IMR-90 (cell line): ENCODE results near the gene PRKACA. TPM values are rescaled to one million over a fixed set of nuclear protein-coding genes. Genes with fewer than 3 reads are reported as not detected.

Source experiments
- ATAC-seq: fragments of 200-7000 bp; cut with Tn5 transposase; 2 replicates; pipeline ENCODE4 v1.9.1; 2020; ENCODE audit warnings: low read depth, mild to moderate bottlenecking, moderate library complexity
- BruUV-seq: library from RNA; stranded (reverse); fragments of 400-500 nt; replicated peaks from 2 replicates; lab custom pipeline; 2021; lab: Mats Ljungman, UMichigan
- CTCF ChIA-PET: fragments of 300-600 bp; formaldehyde crosslinking; extraction: SDS; loops from one replicate; lab custom pipeline; 2021; ENCODE audit warnings: antibody characterized with exemption; lab: Yijun Ruan, JAX
- POLR2A ChIA-PET: fragments of 300-600 bp; sonication (Branson Sonifier 250); formaldehyde crosslinking; loops from one replicate; lab custom pipeline; 2022; ENCODE audit warnings: antibody characterized with exemption; ENCODE audit not compliant: unreplicated experiment; lab: Charles Lee
- DNase-seq: peaks from one replicate; pipeline ENCODE4 v3.0.0; 2013
- H2AFZ ChIP-seq: replicated peaks from 2 replicates; pipeline ENCODE3; 2013; ENCODE audit warnings: low read length, mild to moderate bottlenecking; ENCODE audit not compliant: poor library complexity
- H2AK5ac ChIP-seq: 2 replicates; pipeline ENCODE4 v1.6.1; 2013; ENCODE audit warnings: low read depth, low read length, inconsistent platforms
- H2AK9ac ChIP-seq: replicated peaks from 2 replicates; pipeline ENCODE3; 2013; ENCODE audit warnings: mild to moderate bottlenecking, low read depth, low read length, moderate library complexity; ENCODE audit not compliant: poor library complexity
- H2BK120ac ChIP-seq: 2 replicates; pipeline ENCODE4 v1.6.1; 2013; ENCODE audit warnings: low read depth, low read length, inconsistent platforms
- H2BK15ac ChIP-seq: 3 replicates; pipeline ENCODE4 v1.6.1; 2013; ENCODE audit warnings: low read depth, low read length, inconsistent platforms
- H2BK20ac ChIP-seq: 2 replicates; pipeline ENCODE4 v1.6.1; 2013; ENCODE audit warnings: low read depth, mild to moderate bottlenecking, inconsistent platforms, low read length, moderate library complexity
- H2BK5ac ChIP-seq: 2 replicates; pipeline ENCODE4 v1.6.1; 2013; ENCODE audit warnings: mild to moderate bottlenecking, low read depth, low read length, inconsistent platforms; ENCODE audit not compliant: poor library complexity, severe bottlenecking
- H3K14ac ChIP-seq: replicated peaks from 2 replicates; pipeline ENCODE4 v1.6.1; 2013; ENCODE audit warnings: low read depth, low read length, inconsistent platforms
- H3K18ac ChIP-seq: 2 replicates; pipeline ENCODE4 v1.6.1; 2013; ENCODE audit warnings: low read depth, low read length, control low read depth
- H3K23ac ChIP-seq: 2 replicates; pipeline ENCODE4 v1.6.1; 2013; ENCODE audit warnings: low read depth, low read length, inconsistent platforms
- H3K27ac ChIP-seq: 2 replicates; pipeline ENCODE4 v1.5.1; 2013; ENCODE audit warnings: mild to moderate bottlenecking, control low read depth, low read length; ENCODE audit not compliant: insufficient read depth
- H3K27me3 ChIP-seq: 2 replicates; pipeline ENCODE4 v1.6.1; 2013; ENCODE audit warnings: low read length; ENCODE audit not compliant: control insufficient read depth, insufficient read depth
- H3K36me3 ChIP-seq: 2 replicates; pipeline ENCODE4 v1.6.1; 2013; ENCODE audit warnings: low read length, mixed read lengths; ENCODE audit not compliant: control insufficient read depth, insufficient read depth
- H3K4ac ChIP-seq: 2 replicates; pipeline ENCODE4 v1.6.1; 2013; ENCODE audit warnings: low read depth, low read length, inconsistent platforms
- H3K4me1 ChIP-seq: 2 replicates; pipeline ENCODE4 v1.6.1; 2013; ENCODE audit warnings: low read length, mixed read lengths; ENCODE audit not compliant: control insufficient read depth, insufficient read depth
- H3K4me2 ChIP-seq: 2 replicates; pipeline ENCODE4 v1.6.1; 2013; ENCODE audit warnings: low read depth, mild to moderate bottlenecking, control low read depth, low read length, moderate library complexity
- H3K4me3 ChIP-seq: 2 replicates; pipeline ENCODE4 v1.5.1; 2013; ENCODE audit warnings: low read depth, mild to moderate bottlenecking, control low read depth, low read length, moderate library complexity; ENCODE audit not compliant: insufficient read depth
- H3K56ac ChIP-seq: 2 replicates; pipeline ENCODE4 v1.6.1; 2013; ENCODE audit warnings: low read length, inconsistent platforms; ENCODE audit not compliant: insufficient read depth; ENCODE audit errors: extremely low read depth
- H3K79me1 ChIP-seq, 2 experiments: 2 replicates each; pipeline ENCODE4 v1.6.1; 2013; ENCODE audit warnings: low read length in 2 of 2, inconsistent platforms in 1 of 2, low read depth in 1 of 2
- H3K9ac ChIP-seq: 2 replicates; pipeline ENCODE4 v1.6.1; 2013; ENCODE audit warnings: low read depth, low read length, control low read depth
- H3K9me1 ChIP-seq: 2 replicates; pipeline ENCODE4 v1.6.1; 2013; ENCODE audit warnings: low read length, inconsistent platforms; ENCODE audit not compliant: insufficient read depth
- H3K9me3 ChIP-seq: 2 replicates; pipeline ENCODE4 v1.6.1; 2013; ENCODE audit warnings: low read length; ENCODE audit not compliant: control insufficient read depth, insufficient read depth
- H4K20me1 ChIP-seq: 2 replicates; pipeline ENCODE4 v1.6.1; 2013; ENCODE audit warnings: low read length, inconsistent platforms; ENCODE audit not compliant: insufficient read depth
- H4K5ac ChIP-seq: 2 replicates; pipeline ENCODE4 v1.6.1; 2013; ENCODE audit warnings: mild to moderate bottlenecking, low read depth, low read length, control low read depth
- H4K8ac ChIP-seq, 2 experiments: 2 replicates each; pipeline ENCODE4 v1.6.1; 2013; ENCODE audit warnings: low read depth in 2 of 2, low read length in 2 of 2, control low read depth in 1 of 2, inconsistent platforms in 1 of 2
- H4K91ac ChIP-seq: 2 replicates; pipeline ENCODE4 v1.6.1; 2013; ENCODE audit warnings: low read depth, low read length, inconsistent platforms; ENCODE audit not compliant: insufficient read depth
- CEBPB ChIP-seq: IDR thresholded peaks from 2 replicates; pipeline ENCODE4 v1.6.1; 2012; ENCODE audit warnings: low read depth, low read length, improper control_type of control experiment
- CHD1 ChIP-seq: IDR thresholded peaks from 2 replicates; pipeline ENCODE4 v1.6.1; 2012; ENCODE audit warnings: low read depth, low read length, improper control_type of control experiment
- FOS ChIP-seq: fragments of 150-350 bp; IDR thresholded peaks from 2 replicates; pipeline ENCODE4 v1.6.1; 2016; ENCODE audit warnings: low read depth, low read length
- MAFK ChIP-seq: IDR thresholded peaks from 2 replicates; pipeline ENCODE4 v1.6.1; 2012; ENCODE audit warnings: low read depth, low read length, improper control_type of control experiment
- MXI1 ChIP-seq: IDR thresholded peaks from 2 replicates; pipeline ENCODE4 v1.6.1; 2012; ENCODE audit warnings: low read depth, mild to moderate bottlenecking, low read length, moderate library complexity, borderline replicate concordance
- POLR2A ChIP-seq: IDR thresholded peaks from 2 replicates; pipeline ENCODE4 v1.6.1; 2012; ENCODE audit warnings: mild to moderate bottlenecking, low read depth, low read length
- RAD21 ChIP-seq: IDR thresholded peaks from 2 replicates; pipeline ENCODE4 v1.6.1; 2012; ENCODE audit warnings: low read length, improper control_type of control experiment
- RCOR1 ChIP-seq: IDR thresholded peaks from 2 replicates; pipeline ENCODE4 v1.6.1; 2012; ENCODE audit warnings: mild to moderate bottlenecking, low read length, improper control_type of control experiment; ENCODE audit not compliant: insufficient replicate concordance
- RFX5 ChIP-seq: IDR thresholded peaks from 2 replicates; pipeline ENCODE4 v1.8.0; 2012; ENCODE audit warnings: low read depth, mild to moderate bottlenecking, low read length, moderate library complexity
- SMC3 ChIP-seq: fragments of 150-350 bp; IDR thresholded peaks from 2 replicates; pipeline ENCODE4 v1.6.1; 2016; ENCODE audit warnings: low read depth, mild to moderate bottlenecking, antibody characterized with exemption, low read length, moderate library complexity
- WGBS, 2 experiments: methylation state at CpG; one replicate each; pipeline versions ENCODE4 v1.1.5 to v1.1.7; 2013; ENCODE audit warnings: missing lambda C conversion rate in 2 of 2; ENCODE audit not compliant: insufficient read length in 1 of 2; ENCODE audit errors: extremely low coverage in 2 of 2; 5-methylcytosine and 5-hydroxymethylcytosine counted together
- dilution Hi-C: fragments of 300-500 bp; cut with HindIII; formaldehyde crosslinking; loops from one replicate; pipeline ENCODE4 v1.14.3; 2018; ENCODE audit warnings: low sequenced_read_pairs; ENCODE audit not compliant: unreplicated experiment
- in situ Hi-C: fragments of 300-500 bp; cut with MboI; formaldehyde crosslinking; loops from 3 replicates; pipeline ENCODE4 v1.14.3; 2019; ENCODE audit warnings: low sequenced_read_pairs, inconsistent platforms, mixed read lengths
- intact Hi-C: fragments of 100-400 bp; cut with micrococcal nuclease; formaldehyde crosslinking; loops from 2 replicates; pipeline ENCODE4 v1.10.0; 2022
- polyA plus RNA-seq, 3 experiments: library from polyadenylated mRNA; depleted of rRNA; stranded (reverse); fragments of >200 nt; gene quantifications; 2 replicates each; pipeline ENCODE4 v1.2.3, GENCODE V29; 2012; ENCODE audit warnings: low replicate concordance in 1 of 3
- total RNA-seq: library from RNA; depleted of rRNA; stranded (reverse); fragments of >200 nt; gene quantifications from 2 replicates; pipeline ENCODE4 v1.2.3, GENCODE V29; 2012
- TF ChIP-seq, protein P1 (sequence below): fragments of 150-350 bp; IDR thresholded peaks from 2 replicates; pipeline ENCODE4 v1.6.1; 2017; ENCODE audit warnings: mild to moderate bottlenecking, antibody characterized with exemption, low read length, low read depth
- TF ChIP-seq, protein P2 (sequence below): fragments of 150-350 bp; IDR thresholded peaks from 2 replicates; pipeline ENCODE4 v1.6.1; 2016; ENCODE audit warnings: low read depth, mild to moderate bottlenecking, low read length, moderate library complexity, borderline replicate concordance
- TF ChIP-seq, protein P3 (sequence below): conservative IDR thresholded peaks from 2 replicates; pipeline ENCODE4 v1.5.1; 2012; ENCODE audit warnings: mild to moderate bottlenecking, low read depth, low read length, improper control_type of control experiment

The PRKACA gene
- total and polyA plus RNA-seq, 2 of the 4 experiments (the other 2 are of a cell fraction) = 18.1 to 94.5 TPM

DNA sequence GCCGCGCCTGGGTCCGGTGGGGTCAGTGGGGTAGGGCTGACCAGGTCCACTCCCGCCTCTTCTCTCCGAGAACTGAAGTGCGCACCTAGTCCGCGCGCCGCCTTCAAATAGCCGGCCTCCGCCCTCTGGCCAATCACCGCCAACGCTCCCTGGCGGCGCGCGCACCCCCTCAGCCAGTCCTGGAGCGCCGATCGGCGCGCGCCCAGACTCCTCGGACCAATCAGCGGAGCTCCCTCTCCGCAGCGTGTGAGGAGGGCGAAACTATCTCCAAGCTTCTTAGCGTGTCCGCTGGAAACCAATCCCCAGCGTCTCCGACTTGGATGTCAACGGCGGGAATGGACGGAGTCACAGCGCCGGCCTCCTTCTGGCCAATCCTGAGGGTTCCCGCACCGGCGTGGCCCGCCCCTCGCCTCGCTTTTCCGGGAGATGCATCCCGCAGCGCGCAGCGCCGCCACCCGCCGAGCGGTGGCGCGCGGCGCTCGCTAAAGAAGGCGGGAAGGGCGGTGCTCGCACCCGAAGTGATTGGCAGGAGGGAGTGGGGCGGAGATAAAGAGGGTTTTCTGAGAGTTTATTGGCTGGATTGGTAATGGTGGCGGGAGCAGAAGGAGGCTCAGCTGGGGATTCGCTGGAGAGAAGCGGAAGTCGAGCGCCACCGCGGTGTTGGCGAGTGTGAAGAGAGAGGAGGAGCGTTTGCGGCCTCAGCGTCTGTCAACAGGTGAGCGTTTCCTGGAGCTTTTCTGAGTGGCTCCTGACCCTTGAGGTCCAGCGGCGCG is 19.1 kb upstream of the PRKACA start, which contains the start of gene ASF1B:
Gene ASF1B, minus strand, starts transcription at position 81 of the 773 bp plus-strand sequence. CDS start 133 bp downstream, outside the sequence.
- H3K18ac ChIP-seq = no peak within 1 kb of the TSS
- no peak within 1 kb of the TSS; the same call in 1 of the 2 replicates for H3K14ac ChIP-seq
- peak within 1 kb of the TSS; percentile 53 for H3K27ac ChIP-seq
- no peaks in the 10 kb centered on the region for H3K9me1 ChIP-seq
- intact Hi-C loops = loop anchor here (2.0 to 5.0 kb wide), 3 partner anchors 46 to 341 kb away; partner anchors contain the start of genes PTGER1 and SAMD1
- peaks cover 6% of the 10 kb centered on the region for H3K4me1 ChIP-seq
- H4K20me1 ChIP-seq = peaks cover 9% of the 10 kb centered on the region; the same call in 1 of the 2 replicates
- H2BK20ac ChIP-seq = no peak within 1 kb of the TSS
- H3K4me2 ChIP-seq = peak within 1 kb of the TSS; percentile 79
- H3K79me1 ChIP-seq = peaks cover 15 to 44% of the 10 kb centered on the region in 2 experiments
- H2BK120ac ChIP-seq = 0 out of 2 replicates have a peak within 1 kb of the TSS, but pooled peaks have one; percentile 38
- no peak within 1 kb of the TSS for H2BK15ac ChIP-seq
- ChIA-PET CTCF (interaction anchor here (0.6 to 1.7 kb wide), 19 partner anchors 11 to 283 kb away, joined by 3 to 8 read pairs (median 4); no protein-coding TSS in a partner anchor), POLR2A (interaction anchor here (0.5 kb wide), 1 partner anchor 37 kb away, joined by 3 read pairs; no protein-coding TSS in a partner anchor)
- H3K56ac ChIP-seq = peak within 1 kb of the TSS; percentile 67
- peak within 1 kb of the TSS; percentile 66 for H3K4me3 ChIP-seq
- no peak within 1 kb of the TSS for H4K5ac ChIP-seq
- peak; percentile 100 for DNase-seq
- H3K23ac ChIP-seq = peak within 1 kb of the TSS; percentile 53; the same call in 1 of the 2 replicates
- H3K9me3 ChIP-seq = no peaks in the 10 kb centered on the region
- BruUV-seq = no TSS peak
- H3K27me3 ChIP-seq = no peaks in the 10 kb centered on the region
- peak within 1 kb of the TSS; percentile 98 for H2AK9ac ChIP-seq
- in situ Hi-C loops = no loop called here
- peak within 1 kb of the TSS in 1 of 2 experiments; percentile 80; a peak in 2 of 4 replicates for H4K8ac ChIP-seq
- H2AFZ ChIP-seq = peak within 1 kb of the TSS; percentile 100
- no peaks in the 10 kb centered on the region for H3K36me3 ChIP-seq
- 1% methylated on average over 43 of the region's 78 CpGs; no CpG with 5 or more reads in 1 of the 2 experiments for WGBS, 2 experiments
- peak within 1 kb of the TSS; percentile 47 for H2BK5ac ChIP-seq
- peak; percentile 91 for ATAC-seq
- peak within 1 kb of the TSS; percentile 45 for H3K9ac ChIP-seq
- peak within 1 kb of the TSS; percentile 82; the same call in 1 of the 2 replicates for H2AK5ac ChIP-seq
- H4K91ac ChIP-seq = peak within 1 kb of the TSS; percentile 49; the same call in 1 of the 2 replicates
- dilution Hi-C loops = no loop called here
- peak within 1 kb of the TSS; percentile 78; the same call in 1 of the 2 replicates for H3K4ac ChIP-seq
- TF ChIP-seq RAD21 = peak; percentile 87
- TF ChIP-seq POLR2A = peak; percentile 80
- peak; percentile 61; the same call in 1 of the 2 replicates for TF ChIP-seq FOS
- TF ChIP-seq, protein P1, sequence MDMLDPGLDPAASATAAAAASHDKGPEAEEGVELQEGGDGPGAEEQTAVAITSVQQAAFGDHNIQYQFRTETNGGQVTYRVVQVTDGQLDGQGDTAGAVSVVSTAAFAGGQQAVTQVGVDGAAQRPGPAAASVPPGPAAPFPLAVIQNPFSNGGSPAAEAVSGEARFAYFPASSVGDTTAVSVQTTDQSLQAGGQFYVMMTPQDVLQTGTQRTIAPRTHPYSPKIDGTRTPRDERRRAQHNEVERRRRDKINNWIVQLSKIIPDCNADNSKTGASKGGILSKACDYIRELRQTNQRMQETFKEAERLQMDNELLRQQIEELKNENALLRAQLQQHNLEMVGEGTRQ = peak; percentile 40; the same call in 1 of the 2 replicates
- TF ChIP-seq CHD1 = no peak; the same call in 1 of the 2 replicates
- no peak for TF ChIP-seq MAFK
- peak; percentile 70 for TF ChIP-seq SMC3
- TF ChIP-seq, protein P2, sequence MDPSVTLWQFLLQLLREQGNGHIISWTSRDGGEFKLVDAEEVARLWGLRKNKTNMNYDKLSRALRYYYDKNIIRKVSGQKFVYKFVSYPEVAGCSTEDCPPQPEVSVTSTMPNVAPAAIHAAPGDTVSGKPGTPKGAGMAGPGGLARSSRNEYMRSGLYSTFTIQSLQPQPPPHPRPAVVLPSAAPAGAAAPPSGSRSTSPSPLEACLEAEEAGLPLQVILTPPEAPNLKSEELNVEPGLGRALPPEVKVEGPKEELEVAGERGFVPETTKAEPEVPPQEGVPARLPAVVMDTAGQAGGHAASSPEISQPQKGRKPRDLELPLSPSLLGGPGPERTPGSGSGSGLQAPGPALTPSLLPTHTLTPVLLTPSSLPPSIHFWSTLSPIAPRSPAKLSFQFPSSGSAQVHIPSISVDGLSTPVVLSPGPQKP = no peak
- no peak for TF ChIP-seq RCOR1
- TF ChIP-seq CEBPB = no peak
- TF ChIP-seq, protein P3, sequence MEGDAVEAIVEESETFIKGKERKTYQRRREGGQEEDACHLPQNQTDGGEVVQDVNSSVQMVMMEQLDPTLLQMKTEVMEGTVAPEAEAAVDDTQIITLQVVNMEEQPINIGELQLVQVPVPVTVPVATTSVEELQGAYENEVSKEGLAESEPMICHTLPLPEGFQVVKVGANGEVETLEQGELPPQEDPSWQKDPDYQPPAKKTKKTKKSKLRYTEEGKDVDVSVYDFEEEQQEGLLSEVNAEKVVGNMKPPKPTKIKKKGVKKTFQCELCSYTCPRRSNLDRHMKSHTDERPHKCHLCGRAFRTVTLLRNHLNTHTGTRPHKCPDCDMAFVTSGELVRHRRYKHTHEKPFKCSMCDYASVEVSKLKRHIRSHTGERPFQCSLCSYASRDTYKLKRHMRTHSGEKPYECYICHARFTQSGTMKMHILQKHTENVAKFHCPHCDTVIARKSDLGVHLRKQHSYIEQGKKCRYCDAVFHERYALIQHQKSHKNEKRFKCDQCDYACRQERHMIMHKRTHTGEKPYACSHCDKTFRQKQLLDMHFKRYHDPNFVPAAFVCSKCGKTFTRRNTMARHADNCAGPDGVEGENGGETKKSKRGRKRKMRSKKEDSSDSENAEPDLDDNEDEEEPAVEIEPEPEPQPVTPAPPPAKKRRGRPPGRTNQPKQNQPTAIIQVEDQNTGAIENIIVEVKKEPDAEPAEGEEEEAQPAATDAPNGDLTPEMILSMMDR = peak; percentile 98
- no peak for TF ChIP-seq RFX5
- peak; percentile 91 for TF ChIP-seq MXI1
